NK-92 treated with Interleukin-12 subunit alpha and Interleukin-12 subunit beta, amount 100 ng/mL, for 24 hours (cell line): ENCODE results near the gene WNT7A.
"Not testable (repeated sequence)": the region's sequence is repeated elsewhere in the genome, so short reads cannot be mapped to it uniquely, and the experiment has no call there.

ENCODE experiments used
- DNase-seq: peaks from one replicate; lab custom pipeline; 2025; lab: John Stamatoyannopoulos, UW

The WNT7A gene

DNA sequence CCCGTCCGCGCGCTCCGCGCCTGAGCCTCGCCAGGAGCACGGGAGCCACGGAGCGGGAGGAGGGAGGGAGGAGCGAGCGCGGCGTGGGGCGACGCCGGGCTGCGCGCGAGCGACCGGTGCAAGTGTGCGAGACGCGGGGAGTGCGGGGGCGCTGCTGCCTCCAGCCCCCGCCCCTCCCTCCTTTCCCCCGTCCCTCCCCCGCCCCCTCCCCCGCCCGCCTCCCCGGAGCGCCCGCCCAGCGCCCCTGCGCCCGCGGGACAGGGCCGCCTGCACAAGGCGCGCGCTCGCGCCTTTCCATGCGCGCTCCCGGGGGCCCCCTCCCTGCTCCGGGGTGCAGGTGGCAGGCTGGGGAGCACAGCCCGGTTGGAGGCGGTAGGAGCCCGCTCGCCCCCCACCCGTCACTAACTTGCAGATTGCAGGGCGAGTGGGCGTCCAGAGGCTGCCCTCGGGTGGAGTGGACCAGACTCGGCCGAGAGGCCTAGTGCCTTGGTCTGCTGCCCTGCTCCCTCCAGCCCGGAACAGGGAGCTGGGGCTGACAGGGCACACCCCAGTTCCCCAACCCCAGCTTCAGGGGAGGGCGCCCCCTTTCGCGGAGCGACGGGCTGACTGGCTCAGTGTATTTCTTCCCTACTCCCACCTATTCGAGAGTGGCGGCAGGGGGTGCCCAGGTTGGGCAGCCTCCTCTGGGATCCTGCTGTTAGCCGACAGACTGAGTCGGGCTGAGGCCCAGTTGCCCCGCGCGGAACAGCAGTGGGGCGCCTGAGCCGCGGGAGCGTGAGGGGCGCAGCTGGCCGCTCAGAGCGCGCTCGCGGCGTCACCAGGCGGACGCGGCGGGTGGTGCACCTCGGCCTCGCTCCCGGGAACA lies at the start of gene WNT7A:
Gene WNT7A, minus strand, starts transcription at position 126 of the 865 bp plus-strand sequence. CDS start 255 bp downstream, outside the sequence.
- DNase-seq, result no peak

DNA sequence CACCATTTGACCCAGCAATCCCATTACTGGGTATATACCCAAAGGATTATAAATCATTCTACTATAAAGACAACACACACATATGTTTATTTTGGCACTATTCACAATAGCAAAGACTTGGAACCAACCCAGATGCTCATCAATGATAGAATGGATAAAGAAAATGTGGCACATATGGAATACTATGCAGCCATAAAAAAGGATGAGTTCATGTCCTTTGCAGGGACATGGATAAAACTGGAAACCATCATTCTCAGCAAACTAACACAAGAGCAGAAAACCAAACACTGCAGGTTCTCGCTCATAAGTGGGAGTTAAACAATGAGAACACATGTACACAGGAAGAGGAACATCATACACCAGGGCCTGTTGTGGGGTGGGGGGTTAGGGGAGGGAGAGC lies 48.9 kb upstream of the WNT7A start:
- not testable (repeated sequence) for DNase-seq

DNA sequence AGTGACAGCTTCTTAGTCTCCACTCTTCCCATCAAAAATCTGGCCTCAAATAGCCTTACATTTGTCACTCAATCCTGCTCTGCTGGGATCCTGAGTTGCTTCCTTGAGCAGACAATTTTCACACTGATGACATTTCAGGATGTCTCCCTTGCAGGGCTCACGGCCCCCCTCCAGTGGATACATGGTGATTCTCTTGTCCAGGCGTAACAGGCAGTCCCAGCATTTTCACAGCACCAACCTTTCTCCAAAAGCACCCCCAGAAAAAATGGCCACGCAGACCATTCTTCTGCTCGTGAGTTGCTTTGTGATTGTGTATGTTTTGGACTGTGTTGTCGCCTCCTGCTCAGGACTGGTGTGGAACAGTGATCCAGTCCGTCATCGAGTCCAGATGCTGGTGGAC lies 47.4 kb upstream of the WNT7A start:
- DNase-seq, result no peak

DNA sequence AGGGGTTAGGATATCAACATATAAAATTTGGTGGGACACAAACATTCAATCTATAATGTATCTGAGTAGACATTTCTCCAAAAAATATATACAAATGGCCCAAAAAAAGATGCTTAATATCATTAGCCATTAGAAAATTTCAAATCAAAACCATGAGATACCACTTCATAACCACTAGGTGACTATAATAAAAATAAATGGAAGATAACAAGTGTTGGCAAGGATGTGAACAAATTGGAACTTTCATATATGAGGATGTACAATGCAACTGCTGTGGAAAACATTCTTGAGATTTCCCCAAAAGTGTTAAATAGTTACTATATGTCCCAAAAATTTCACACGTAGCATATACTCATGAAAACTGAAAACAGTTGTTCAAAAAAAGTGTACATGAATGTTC lies 36.5 kb upstream of the WNT7A start:
- DNase-seq, result no peak

DNA sequence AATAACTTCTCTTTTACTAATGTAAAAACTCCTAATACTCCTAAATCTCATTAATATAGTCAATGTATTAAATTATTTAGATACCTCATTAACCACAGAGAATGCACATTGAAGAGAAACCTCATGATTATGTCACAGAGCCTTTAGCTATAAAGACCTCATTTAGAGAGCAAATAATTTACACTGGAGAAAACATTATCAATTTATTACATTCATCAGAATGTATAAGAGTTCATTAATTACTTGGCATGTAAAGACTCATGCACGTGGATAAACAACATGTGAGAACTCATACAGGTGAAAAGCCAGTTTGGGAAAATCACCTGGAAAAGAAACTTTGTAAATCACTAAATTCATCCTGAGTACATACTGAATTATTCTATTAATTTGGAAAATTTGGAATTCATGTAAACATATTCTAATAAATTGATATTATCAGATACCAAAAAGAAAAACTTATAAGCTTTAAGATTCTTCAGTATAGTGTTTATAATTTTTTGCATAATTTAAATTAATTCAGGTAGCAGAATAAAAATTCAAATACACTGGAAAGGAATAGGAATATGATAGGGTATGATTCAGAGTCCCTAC lies 22.9 kb upstream of the WNT7A start:
- no peak for DNase-seq

DNA sequence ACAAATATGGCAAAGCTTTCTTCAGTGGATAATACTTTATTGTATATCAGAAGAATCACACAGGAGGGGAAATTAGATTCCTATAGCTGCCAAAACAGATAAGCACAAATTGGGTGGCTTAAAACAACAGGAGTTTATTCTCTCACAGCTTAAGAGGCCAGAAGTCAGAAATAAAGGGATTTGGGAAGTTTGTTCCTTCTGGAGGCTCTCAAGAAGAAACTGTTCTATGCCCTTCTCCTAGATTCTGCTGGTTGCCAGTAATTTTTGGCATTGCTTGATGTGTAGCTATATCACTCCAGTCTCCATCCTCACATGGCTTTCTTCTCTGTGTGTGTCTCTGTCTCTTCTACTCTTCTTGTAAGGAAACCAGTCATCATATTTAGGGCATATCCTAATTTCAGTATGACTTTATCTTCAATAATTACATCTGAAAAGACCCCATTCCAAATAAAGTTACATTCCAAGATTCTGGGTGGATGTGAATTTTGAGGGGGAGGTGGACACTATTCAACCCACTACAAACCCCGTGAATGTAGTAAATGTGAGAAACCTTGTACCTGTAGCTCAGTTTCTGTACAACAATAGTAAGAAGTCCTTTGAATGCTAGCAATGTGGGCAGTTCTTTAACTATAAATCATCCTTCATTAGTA lies 22.2 kb upstream of the WNT7A start:
- DNase-seq, result no peak

DNA sequence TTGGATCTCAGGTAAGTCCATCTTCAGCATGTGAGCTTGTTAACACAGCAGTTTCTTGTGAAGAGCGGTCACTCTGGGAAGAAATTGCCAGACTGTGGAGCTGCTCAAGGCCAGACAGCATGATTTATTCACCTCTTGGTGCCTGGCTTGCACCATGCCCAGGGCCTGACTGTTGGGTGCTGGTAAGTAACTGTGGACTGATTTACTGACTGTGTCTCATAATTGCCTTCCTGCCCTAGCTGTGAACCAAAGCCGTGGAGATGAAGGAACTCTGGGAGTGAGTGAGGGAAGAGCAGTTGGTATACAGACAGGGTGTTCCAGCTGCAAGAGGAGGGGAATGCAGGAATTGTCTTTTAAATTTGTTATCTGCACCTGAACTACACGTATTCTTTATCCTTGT lies 18.5 kb upstream of the WNT7A start:
- no peak for DNase-seq

DNA sequence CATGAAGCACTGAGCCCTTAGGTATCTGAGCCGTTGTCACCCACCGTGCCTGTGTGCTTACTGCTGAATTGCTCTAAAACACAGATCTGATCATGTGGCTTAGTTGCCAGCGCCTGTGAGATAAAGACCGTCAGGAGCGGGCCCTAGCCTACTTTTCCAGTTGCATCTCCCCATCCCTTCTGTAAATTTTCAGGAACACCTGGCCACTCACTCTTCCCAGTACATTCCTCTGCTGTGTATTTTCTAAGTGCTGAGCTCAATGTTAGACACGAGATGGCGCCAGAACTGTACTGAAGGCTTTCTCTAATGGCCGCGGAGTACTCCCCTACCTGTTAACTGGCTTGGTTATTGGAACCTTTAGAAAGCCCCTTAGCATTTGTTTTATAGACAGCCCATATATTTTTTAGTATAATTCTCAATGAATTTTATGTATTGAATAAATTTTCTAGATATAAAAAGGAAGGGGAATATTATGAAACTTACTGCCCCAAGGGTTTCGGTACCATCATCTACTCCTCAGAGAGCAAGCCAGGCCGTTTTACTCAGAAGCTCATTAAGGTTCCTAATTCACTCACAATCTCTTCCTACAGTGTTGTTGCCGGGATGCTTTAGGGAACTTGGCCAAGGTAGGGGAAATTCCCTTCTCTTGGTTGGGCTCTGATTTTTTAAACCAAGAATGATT lies 16.7 kb upstream of the WNT7A start:
- no peak for DNase-seq

DNA sequence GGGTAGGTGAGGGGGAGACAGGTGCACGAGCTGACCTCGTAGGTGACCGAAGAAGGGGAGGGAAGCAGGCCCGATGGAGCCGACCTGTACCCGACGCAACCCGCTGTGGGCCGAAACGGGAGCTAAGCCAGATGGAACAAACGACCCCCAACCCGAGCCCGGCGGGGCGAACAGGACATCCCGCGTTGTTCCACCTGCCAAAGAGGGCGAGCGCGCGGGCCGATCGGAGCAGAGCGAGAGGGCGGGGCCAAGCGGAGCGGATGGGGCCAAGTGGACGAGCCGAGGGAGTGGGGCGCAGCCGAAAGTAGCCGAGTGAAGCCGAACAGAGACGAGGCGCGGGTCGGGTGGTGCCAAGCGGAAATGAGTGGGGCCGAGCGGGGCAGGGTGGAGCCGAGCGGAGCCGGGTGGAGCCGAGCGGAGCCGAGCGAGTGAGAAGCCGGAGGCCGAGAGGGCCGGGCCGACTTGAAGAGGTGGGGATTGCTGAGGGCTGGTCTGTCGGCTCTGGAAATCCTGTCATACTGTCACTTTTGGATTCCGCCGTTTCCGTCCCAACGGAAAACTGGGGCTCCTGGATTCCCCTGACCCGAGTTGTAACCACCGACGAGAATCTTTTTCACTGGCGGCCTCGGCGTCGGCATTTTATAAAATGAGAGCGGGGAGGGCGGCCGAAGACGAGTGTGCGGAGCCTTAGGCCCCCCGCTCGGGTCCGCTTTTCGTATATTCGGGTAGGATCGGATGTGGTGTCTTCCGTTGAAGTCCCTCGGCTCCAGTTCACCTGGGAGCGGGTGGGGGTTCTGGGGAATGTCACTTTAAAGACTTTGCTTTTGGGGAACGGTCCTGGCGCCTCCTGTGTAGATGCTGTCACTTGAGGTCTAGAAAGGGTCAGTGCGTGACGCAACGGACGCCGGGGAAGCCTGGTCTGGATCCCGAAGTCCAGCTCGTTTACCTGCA lies 15.6 kb upstream of the WNT7A start:
- DNase-seq, result peak; percentile 47

DNA sequence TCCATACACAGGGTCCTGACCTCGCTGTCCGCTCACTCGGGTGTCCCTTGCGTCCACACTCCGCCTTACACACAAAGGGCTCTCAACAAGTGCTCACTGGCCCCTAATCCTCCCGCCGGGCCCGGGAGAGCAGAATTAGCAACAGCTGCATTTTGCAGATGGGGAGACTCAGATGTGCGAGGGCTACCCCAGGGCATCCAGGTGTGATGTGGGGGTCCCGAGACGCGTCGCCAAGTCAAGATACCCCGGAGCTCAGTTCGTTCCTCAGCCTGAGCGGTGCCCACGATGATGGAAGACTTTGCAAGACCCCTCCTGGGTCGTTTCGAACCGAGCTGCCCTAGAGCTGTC lies 14.9 kb upstream of the WNT7A start:
- no peak for DNase-seq

DNA sequence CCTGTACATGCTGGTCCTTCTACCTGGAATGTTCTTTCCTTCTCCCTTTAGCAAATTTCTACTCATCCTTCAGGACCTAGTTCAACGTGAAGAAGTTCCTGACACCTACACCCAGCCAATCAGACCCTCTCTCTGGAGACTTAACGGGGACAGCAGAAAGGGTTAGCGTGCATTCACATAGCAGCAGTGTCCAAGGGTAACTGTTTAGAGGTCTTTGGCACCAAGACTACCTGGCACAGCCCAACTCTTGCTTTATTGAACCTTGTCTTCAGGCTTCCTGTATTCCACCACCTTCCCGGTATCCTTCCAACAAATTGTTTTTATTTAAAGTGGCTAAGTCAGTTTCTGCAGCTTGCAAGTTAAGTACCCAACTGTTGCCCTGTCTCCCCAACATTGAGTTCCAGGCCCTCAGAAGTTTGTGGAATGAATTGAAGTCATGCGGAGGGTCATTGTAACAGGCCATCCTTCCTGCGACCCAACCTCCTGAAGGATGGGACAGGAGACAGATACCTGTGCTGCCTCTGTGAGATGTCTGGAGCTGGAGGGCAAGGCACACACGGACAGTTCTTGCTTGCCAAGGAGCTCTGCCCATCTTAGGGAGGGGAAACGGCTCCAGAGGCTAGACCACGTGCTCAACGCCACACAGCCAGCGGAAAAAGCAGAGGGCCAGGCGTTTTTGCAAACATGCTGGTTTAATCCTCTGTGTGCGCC lies 14.4 kb upstream of the WNT7A start:
- DNase-seq, result no peak

DNA sequence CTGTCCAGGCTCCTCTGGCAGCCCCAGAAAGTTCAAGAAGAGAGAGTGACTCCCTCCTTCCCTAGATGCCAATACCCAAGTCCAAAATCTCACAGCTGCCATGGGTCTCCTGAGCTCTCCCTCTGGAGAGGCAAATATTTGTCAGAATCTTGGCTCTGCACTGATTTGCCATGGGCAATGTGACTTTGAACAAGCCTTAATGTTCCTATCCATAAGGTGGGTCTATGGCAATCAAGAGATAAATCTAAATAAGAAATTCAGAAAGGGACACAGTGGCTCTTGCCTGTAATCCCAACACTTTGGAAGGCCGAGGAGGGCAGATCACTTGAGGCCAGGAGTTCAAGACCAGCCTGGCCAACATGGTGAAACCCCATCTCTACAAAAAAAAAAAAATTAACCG lies 12.4 kb upstream of the WNT7A start:
- DNase-seq, result no peak

DNA sequence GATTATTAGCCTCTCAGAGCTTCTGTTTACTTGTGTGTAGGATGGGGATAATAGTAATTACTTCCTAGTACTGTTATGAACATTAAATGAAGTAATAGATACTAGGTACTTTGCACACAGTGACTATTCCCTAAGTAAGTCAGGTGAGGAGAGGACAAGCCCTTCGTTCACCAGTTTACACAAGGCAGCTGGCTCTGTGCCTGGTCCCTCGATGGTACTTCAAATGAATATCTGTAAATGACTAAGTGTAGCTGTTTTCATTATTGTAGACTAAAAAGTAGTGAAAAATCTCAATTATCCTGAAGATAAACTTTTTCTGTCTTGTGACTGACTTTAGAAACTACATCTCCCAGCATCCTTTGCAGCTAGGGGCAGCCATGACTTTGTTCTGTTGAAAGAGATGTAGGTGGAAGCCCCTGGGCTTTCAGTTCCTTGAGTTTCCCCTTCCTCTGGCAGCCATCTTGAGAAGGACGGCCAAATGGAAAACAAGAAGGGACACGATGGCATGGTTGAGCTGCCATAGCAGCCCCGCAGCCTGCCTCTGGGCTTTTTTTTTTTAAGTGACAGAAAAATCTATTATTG lies 11.7 kb upstream of the WNT7A start:
- DNase-seq, result no peak

DNA sequence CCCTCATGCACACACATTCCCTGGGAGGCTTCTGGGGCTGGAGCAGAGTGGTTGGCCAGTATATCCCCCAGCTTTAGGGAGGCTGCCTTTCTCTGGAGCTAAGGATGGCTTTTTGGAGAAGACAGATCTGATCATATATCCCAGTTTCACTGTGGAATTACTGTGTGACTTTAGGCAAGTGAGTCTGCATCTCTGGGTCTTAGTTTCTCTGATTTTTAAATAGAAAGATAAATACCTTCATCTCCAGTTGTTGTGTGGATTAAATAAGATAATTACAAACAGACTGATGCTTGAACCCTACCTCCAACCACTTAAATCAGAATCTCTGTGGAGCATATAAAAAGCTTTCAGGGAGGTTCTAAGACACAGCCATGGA lies 11.1 kb upstream of the WNT7A start:
- DNase-seq, result no peak

DNA sequence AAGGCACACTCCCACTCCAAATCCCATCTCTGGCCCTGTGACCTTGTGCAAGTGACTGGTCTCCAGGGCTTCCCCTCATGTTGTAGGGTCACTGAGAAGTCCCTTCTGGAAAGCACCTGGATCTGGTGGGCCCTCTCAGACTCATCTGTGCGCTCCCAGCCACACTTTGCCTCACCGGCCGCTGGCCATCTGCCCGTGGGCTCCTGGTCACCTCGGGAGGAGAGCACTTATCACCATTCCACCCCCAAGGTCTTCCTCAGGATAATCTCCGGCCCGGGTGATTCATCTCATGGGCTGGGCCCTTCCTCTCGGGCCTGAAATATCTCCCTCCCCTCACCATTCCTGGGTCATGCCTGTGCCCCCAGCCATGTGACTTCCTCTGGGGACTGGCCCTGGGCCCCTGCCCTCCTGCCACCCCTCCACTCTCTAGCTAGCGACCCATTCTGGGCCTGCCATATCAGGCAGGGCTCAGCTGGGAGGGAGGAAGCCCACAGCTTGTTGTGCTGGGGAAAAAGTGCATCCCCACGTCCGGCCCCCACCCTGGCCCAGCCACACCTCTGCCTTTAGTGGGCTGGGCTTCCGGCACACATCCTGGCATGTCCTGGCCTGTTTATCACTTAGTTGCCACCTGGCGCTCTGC lies 10.6 kb upstream of the WNT7A start:
- no peak for DNase-seq

DNA sequence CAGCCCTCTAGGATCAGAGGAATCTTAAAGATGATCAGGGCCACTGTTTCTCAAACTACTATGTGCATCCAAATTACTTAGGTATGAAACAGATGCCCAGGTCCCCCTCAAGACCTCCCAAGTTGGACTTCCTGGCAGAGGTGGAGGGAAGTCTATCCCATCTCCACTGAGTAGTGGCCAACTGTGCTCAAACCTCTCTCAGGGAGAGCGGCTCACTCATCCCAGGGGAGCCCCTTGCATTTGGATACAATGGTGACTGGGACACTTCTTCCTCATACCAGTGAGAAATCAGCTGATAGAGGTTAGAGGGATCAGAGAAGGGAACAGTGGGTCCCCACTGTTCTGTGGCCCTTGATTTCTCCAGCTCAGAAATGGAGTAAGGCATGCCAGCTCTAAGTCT lies 8.7 kb upstream of the WNT7A start:
- no peak for DNase-seq

DNA sequence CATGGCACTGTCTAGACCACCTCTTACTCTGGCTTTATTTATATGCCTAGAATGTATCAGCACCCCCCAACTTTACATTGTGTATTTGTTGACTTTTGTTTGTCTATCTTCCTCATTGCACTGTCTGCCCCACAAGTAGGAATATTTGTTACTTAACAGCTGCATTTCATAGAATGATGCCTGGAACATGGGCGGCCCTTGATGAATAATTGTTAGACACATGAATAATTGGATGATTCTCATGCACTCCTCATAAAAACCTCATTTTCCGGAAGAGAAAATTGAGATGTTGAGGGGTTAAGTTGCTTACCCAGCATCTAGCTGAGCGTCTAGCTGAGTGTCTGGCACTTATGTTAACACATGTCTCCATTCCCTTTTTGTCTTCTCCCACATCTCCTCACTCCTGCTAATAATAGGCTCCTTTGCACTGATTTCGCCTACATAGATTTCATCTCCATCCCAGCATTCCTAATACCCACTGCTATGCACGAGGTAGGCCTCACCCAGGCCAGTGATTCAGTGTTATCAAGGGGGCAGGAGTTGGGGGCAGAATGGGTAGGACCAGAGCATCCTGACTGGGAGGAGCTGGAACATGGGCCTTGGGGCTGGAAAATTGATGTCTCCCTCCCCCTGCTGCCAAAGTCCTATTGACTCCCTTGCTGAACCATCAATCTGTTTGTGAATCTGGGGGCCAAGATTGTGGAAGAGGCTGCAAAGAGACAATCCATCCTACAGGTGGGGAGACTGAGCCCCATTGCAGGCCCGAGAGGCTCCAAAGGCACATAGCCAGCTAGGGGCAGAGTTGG lies 7.8 kb upstream of the WNT7A start:
- no peak for DNase-seq

DNA sequence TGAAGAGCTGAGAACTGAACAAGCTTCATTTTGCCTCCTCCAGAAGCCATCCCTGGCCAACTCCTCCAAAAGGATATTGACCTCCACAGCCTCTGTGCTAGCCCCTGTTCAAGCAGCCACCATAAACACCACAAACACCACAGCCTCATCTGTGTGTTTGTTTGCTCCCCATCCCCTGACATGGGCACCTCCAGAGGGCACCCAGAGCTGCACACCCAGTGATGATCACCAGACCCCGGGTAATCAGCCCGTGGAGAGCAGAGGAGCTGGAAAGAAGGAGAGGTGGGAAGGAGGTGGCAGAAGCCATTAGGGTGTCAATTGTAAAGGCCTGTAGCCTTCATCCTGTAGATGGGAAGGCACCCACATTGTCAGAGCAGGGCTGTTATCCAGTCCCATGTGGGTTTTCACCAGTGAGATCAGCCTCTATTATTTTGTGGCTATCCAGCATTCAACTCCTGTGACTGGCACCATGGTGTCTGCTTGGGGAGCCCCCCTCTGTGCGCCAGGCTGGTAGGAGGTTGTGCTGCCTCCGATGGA lies 6.8 kb upstream of the WNT7A start:
- no peak for DNase-seq

DNA sequence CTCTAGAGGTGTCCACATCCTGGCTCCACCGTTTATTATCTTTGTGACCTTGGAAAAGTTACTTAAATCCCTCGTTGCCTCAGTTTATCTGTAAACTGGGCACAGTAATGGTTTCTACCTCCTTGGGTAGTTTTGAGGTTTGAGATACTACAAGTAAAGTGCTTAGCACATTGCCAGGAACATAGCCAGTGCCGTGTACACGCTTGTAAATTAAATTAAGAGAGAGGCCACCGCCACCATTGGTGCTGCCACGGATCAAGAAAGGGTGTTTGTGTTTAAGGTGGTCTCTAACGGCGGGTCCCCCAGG lies 5.8 kb upstream of the WNT7A start:
- no peak for DNase-seq
